K562 (cell line): ENCODE measurements around the gene ETFBKMT. TPM values are rescaled to one million over a fixed set of nuclear protein-coding genes. Genes with fewer than 3 reads are reported as not detected.

ENCODE experiments used
- FOXM1 ChIP-seq, 2 experiments: fragments of 450-650 bp in 1 of 2; sonication (generic) in 1 of 2; formaldehyde crosslinking in 1 of 2; IDR thresholded peaks; 2 replicates each; pipeline versions ENCODE4 v1.6.1 to v1.9.0; 2017 to 2022; ENCODE audit warnings: low read depth in 2 of 2, mild to moderate bottlenecking in 2 of 2, missing genetic modification reagents in 1 of 2, moderate library complexity in 1 of 2
- HMG20A ChIP-seq: fragments of 450-650 bp; formaldehyde crosslinking; conservative IDR thresholded peaks from 2 replicates; pipeline ENCODE4 v1.4.0; 2020; ENCODE audit warnings: mild to moderate bottlenecking, mixed read lengths
- KDM2B ChIP-seq: fragments of 250-450 bp; sonication (Bioruptor Pico); IDR thresholded peaks from 2 replicates; pipeline ENCODE4 v1.8.0; 2021; ENCODE audit warnings: mild to moderate bottlenecking, moderate library complexity
- MED1 ChIP-seq: sonication (generic); formaldehyde crosslinking; IDR thresholded peaks from 2 replicates; pipeline ENCODE4 v1.8.1; 2023; ENCODE audit warnings: missing genetic modification reagents, borderline replicate concordance
- PCBP2 ChIP-seq: fragments of 200-400 bp; formaldehyde crosslinking; IDR thresholded peaks from 2 replicates; pipeline ENCODE4 v1.6.1; 2018; ENCODE audit warnings: low read length, low read depth, mild to moderate bottlenecking, moderate library complexity; ENCODE audit not compliant: poor library complexity, severe bottlenecking
- PTTG1 ChIP-seq: fragments of 450-650 bp; IDR thresholded peaks from 2 replicates; pipeline ENCODE4 v1.6.1; 2016; ENCODE audit warnings: low read depth, mild to moderate bottlenecking, missing genetic modification characterization, missing compliant biosample characterization
- SNIP1 ChIP-seq: fragments of 450-650 bp; IDR thresholded peaks from 2 replicates; pipeline ENCODE4 v1.7.1; 2017; ENCODE audit warnings: low read depth, mild to moderate bottlenecking
- ZBTB17 ChIP-seq: fragments of 450-650 bp; formaldehyde crosslinking; IDR thresholded peaks from 2 replicates; pipeline ENCODE4 v1.4.0; 2020; ENCODE audit warnings: mild to moderate bottlenecking
- polyA plus RNA-seq, 8 experiments: library from polyadenylated mRNA; depleted of rRNA in 4 of 8; stranded (reverse) in 5 of 8; unstranded in 3 of 8; fragments of >200 nt; fragmentation: Nextera tagmentation in 2 of 8; fragmentation: Illumina TruSeq in 1 of 8; extraction: Ambion mirVana in 2 of 8; extraction: Trizol in 1 of 8; gene quantifications; 2 replicates each; pipeline versions ENCODE4 v1.2.1 to v1.2.3, GENCODE V29; 2011 to 2014; ENCODE audit warnings: inconsistent platforms in 1 of 8, missing spikeins in 1 of 8
- total RNA-seq, 7 experiments: library from RNA; depleted of rRNA in 6 of 7; stranded (reverse); fragments of >200 nt in 6 of 7; fragmentation: Illumina TruSeq in 2 of 7; extraction: Trizol in 2 of 7; gene quantifications; 2 replicates each; pipeline versions ENCODE4 v1.2.1 to v1.2.3, GENCODE V29; 2011 to 2021; ENCODE audit warnings: low replicate concordance in 1 of 7
- TF ChIP-seq, protein P1 (sequence below): sonication (generic); formaldehyde crosslinking; IDR thresholded peaks from 2 replicates; pipeline ENCODE4 v1.8.0; 2023; ENCODE audit warnings: missing genetic modification reagents, mild to moderate bottlenecking, borderline replicate concordance
- TF ChIP-seq, protein P2 (sequence below): fragments of 450-650 bp; IDR thresholded peaks from 2 replicates; pipeline ENCODE4 v1.6.1; 2018; ENCODE audit warnings: mild to moderate bottlenecking, low read depth; ENCODE audit not compliant: partially characterized antibody
- TF ChIP-seq, protein P3 (sequence below): fragments of 450-650 bp; IDR thresholded peaks from 2 replicates; pipeline ENCODE4 v1.6.1; 2017; ENCODE audit warnings: antibody characterized with exemption, mild to moderate bottlenecking
- TF ChIP-seq, protein P4 (sequence below): fragments of 200-400 bp; formaldehyde crosslinking; IDR thresholded peaks from 2 replicates; pipeline ENCODE4 v1.6.1; 2017; ENCODE audit warnings: mild to moderate bottlenecking, low read depth, low read length, moderate library complexity

ETFBKMT gene
- total and polyA plus RNA-seq, 9 of the 15 experiments (the other 6 are each of a cell fraction or from before 2014, with no cell fraction given): 0.18 to 1.7 (median 0.96) TPM

DNA sequence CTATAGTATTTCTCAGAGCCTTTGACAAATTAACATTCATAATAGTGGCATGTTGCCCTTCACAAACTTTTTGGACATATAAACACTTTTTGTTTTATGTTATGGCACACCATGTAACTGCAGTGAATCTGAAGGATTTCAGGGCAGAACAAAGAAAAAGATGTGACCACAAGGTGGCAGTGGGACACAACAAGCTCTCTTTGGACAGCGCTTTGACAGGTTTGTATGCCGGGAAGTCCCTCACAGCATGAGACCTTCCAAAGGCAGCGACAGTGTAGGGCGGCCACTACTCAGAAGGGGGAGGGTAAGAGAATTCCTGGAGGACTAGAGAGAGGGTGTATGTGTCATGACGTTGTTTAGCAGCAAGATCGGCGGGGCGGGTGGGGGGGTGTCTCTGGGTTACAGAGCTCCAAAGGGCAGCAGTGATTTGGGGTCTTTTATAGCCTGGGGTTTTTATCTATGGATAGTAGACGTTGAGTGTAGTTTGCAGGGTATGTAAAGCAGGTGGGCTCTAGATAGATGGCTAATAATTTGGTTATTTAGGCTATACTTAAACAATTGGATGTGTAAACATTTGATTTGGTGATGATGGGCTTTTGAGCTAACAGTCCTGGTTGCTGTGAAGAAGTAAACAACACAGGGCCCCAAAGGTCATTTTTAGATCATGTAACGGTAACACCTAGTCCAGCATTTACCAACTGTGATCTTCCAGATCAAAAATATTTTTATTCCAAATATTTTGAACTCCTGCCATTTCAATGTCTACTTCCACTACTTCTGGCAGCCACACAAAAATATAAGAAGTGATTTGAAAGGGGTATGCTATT, 22.9 kb downstream of the ETFBKMT start (continued):
- TF ChIP-seq FOXM1 (IDR thresholded peaks at IDR 0.05; ENCODE audit: low read depth) (peak; percentile 26; the same call in 1 of the 2 replicates), FOXM1 (CRISPR knock-in tag; IDR thresholded peaks at IDR 0.05; ENCODE audit: low read depth) (no peak), PTTG1 (tag) (no peak), KDM2B (CRISPR knock-in tag) (no peak), HMG20A (no peak), MED1 (CRISPR knock-in tag) (no peak), SNIP1 (no peak), PCBP2 (no peak), ZBTB17 (CRISPR knock-in tag) (no peak)
- TF ChIP-seq, protein P1, sequence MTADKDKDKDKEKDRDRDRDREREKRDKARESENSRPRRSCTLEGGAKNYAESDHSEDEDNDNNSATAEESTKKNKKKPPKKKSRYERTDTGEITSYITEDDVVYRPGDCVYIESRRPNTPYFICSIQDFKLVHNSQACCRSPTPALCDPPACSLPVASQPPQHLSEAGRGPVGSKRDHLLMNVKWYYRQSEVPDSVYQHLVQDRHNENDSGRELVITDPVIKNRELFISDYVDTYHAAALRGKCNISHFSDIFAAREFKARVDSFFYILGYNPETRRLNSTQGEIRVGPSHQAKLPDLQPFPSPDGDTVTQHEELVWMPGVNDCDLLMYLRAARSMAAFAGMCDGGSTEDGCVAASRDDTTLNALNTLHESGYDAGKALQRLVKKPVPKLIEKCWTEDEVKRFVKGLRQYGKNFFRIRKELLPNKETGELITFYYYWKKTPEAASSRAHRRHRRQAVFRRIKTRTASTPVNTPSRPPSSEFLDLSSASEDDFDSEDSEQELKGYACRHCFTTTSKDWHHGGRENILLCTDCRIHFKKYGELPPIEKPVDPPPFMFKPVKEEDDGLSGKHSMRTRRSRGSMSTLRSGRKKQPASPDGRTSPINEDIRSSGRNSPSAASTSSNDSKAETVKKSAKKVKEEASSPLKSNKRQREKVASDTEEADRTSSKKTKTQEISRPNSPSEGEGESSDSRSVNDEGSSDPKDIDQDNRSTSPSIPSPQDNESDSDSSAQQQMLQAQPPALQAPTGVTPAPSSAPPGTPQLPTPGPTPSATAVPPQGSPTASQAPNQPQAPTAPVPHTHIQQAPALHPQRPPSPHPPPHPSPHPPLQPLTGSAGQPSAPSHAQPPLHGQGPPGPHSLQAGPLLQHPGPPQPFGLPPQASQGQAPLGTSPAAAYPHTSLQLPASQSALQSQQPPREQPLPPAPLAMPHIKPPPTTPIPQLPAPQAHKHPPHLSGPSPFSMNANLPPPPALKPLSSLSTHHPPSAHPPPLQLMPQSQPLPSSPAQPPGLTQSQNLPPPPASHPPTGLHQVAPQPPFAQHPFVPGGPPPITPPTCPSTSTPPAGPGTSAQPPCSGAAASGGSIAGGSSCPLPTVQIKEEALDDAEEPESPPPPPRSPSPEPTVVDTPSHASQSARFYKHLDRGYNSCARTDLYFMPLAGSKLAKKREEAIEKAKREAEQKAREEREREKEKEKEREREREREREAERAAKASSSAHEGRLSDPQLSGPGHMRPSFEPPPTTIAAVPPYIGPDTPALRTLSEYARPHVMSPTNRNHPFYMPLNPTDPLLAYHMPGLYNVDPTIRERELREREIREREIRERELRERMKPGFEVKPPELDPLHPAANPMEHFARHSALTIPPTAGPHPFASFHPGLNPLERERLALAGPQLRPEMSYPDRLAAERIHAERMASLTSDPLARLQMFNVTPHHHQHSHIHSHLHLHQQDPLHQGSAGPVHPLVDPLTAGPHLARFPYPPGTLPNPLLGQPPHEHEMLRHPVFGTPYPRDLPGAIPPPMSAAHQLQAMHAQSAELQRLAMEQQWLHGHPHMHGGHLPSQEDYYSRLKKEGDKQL (CRISPR knock-in tag): no peak
- TF ChIP-seq, protein P2, sequence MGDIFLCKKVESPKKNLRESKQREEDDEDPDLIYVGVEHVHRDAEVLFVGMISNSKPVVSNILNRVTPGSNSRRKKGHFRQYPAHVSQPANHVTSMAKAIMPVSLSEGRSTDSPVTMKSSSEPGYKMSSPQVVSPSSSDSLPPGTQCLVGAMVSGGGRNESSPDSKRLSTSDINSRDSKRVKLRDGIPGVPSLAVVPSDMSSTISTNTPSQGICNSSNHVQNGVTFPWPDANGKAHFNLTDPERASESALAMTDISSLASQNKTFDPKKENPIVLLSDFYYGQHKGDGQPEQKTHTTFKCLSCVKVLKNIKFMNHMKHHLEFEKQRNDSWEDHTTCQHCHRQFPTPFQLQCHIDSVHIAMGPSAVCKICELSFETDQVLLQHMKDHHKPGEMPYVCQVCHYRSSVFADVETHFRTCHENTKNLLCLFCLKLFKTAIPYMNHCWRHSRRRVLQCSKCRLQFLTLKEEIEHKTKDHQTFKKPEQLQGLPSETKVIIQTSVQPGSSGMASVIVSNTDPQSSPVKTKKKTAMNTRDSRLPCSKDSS: peak; percentile 56
- TF ChIP-seq, protein P3, sequence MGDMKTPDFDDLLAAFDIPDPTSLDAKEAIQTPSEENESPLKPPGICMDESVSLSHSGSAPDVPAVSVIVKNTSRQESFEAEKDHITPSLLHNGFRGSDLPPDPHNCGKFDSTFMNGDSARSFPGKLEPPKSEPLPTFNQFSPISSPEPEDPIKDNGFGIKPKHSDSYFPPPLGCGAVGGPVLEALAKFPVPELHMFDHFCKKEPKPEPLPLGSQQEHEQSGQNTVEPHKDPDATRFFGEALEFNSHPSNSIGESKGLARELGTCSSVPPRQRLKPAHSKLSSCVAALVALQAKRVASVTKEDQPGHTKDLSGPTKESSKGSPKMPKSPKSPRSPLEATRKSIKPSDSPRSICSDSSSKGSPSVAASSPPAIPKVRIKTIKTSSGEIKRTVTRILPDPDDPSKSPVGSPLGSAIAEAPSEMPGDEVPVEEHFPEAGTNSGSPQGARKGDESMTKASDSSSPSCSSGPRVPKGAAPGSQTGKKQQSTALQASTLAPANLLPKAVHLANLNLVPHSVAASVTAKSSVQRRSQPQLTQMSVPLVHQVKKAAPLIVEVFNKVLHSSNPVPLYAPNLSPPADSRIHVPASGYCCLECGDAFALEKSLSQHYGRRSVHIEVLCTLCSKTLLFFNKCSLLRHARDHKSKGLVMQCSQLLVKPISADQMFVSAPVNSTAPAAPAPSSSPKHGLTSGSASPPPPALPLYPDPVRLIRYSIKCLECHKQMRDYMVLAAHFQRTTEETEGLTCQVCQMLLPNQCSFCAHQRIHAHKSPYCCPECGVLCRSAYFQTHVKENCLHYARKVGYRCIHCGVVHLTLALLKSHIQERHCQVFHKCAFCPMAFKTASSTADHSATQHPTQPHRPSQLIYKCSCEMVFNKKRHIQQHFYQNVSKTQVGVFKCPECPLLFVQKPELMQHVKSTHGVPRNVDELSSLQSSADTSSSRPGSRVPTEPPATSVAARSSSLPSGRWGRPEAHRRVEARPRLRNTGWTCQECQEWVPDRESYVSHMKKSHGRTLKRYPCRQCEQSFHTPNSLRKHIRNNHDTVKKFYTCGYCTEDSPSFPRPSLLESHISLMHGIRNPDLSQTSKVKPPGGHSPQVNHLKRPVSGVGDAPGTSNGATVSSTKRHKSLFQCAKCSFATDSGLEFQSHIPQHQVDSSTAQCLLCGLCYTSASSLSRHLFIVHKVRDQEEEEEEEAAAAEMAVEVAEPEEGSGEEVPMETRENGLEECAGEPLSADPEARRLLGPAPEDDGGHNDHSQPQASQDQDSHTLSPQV: 0 out of 2 replicates have a peak, but pooled peaks have one; percentile 31
- TF ChIP-seq, protein P4, sequence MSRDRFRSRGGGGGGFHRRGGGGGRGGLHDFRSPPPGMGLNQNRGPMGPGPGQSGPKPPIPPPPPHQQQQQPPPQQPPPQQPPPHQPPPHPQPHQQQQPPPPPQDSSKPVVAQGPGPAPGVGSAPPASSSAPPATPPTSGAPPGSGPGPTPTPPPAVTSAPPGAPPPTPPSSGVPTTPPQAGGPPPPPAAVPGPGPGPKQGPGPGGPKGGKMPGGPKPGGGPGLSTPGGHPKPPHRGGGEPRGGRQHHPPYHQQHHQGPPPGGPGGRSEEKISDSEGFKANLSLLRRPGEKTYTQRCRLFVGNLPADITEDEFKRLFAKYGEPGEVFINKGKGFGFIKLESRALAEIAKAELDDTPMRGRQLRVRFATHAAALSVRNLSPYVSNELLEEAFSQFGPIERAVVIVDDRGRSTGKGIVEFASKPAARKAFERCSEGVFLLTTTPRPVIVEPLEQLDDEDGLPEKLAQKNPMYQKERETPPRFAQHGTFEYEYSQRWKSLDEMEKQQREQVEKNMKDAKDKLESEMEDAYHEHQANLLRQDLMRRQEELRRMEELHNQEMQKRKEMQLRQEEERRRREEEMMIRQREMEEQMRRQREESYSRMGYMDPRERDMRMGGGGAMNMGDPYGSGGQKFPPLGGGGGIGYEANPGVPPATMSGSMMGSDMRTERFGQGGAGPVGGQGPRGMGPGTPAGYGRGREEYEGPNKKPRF: no peak
